ENCODE data around the gene BATF.

The BATF gene

GRCh38 chr14:75553761-75554364 lies 31.6 kb downstream of the BATF start:
- no peaks in the 10 kb centered on the region for H3K27me3 ChIP-seq (ENCODE audit: control insufficient read depth in 1 of 2, insufficient read depth in 2 of 2, low read length in 2 of 2)
- H3K9me3 ChIP-seq (ENCODE audit: low read length), result no peaks in the 10 kb centered on the region
- no peak overlapping the region for H3K9ac ChIP-seq (ENCODE audit: low read length)
- H3K36me3 ChIP-seq (ENCODE audit: insufficient read depth, low read length), result no peaks in the 10 kb centered on the region
- H3K4me3 ChIP-seq (ENCODE audit: low read depth in 1 of 2, low read length in 2 of 2), result no peak overlapping the region
- no peak overlapping the region for H3K27ac ChIP-seq (ENCODE audit: low read depth, low read length)
- peaks cover 45% of the 10 kb centered on the region for H3K4me1 ChIP-seq (ENCODE audit: insufficient read depth, low read length)

GRCh38 chr14:75554482-75554881 lies 32.2 kb downstream of the BATF start:
- no peaks in the 10 kb centered on the region for H3K9me3 ChIP-seq (ENCODE audit: low read length)
- H3K4me3 ChIP-seq (ENCODE audit: low read depth in 1 of 2, low read length in 2 of 2), result no peak overlapping the region
- no peak overlapping the region for H3K9ac ChIP-seq (ENCODE audit: low read length)
- peaks cover 39% of the 10 kb centered on the region for H3K4me1 ChIP-seq (ENCODE audit: insufficient read depth, low read length)
- no peaks in the 10 kb centered on the region for H3K27me3 ChIP-seq (ENCODE audit: control insufficient read depth in 1 of 2, insufficient read depth in 2 of 2, low read length in 2 of 2)
- no peak overlapping the region for H3K27ac ChIP-seq (ENCODE audit: low read depth, low read length)
- H3K36me3 ChIP-seq (ENCODE audit: insufficient read depth, low read length), result no peaks in the 10 kb centered on the region

- H3K9me3 ChIP-seq (ENCODE audit: low read length), result no peaks in the 10 kb centered on the region
- H3K4me3 ChIP-seq (ENCODE audit: low read depth in 1 of 2, low read length in 2 of 2), result no peak overlapping the region
- no peaks in the 10 kb centered on the region for H3K36me3 ChIP-seq (ENCODE audit: insufficient read depth, low read length)
- H3K4me1 ChIP-seq (ENCODE audit: insufficient read depth, low read length), result peaks cover 26% of the 10 kb centered on the region
- no peaks in the 10 kb centered on the region for H3K27me3 ChIP-seq (ENCODE audit: control insufficient read depth in 1 of 2, insufficient read depth in 2 of 2, low read length in 2 of 2)
- H3K27ac ChIP-seq (ENCODE audit: low read depth, low read length), result no peak overlapping the region
- H3K9ac ChIP-seq (ENCODE audit: low read length), result no peak overlapping the region
Observed at GRCh38 chr14:75558440-75558839, 36.2 kb downstream of the BATF start.

- Histone ChIP-seq H3K36me3 (ENCODE audit: insufficient read depth, low read length) (no peaks in the 10 kb centered on the region), H3K27ac (ENCODE audit: low read depth, low read length) (no peak overlapping the region), H3K9me3 (ENCODE audit: low read length) (no peaks in the 10 kb centered on the region), H3K4me3 (ENCODE audit: low read depth in 1 of 2, low read length in 2 of 2) (no peak overlapping the region), H3K9ac (ENCODE audit: low read length) (no peak overlapping the region), H3K4me1 (ENCODE audit: insufficient read depth, low read length) (peaks cover 20% of the 10 kb centered on the region), H3K27me3 (ENCODE audit: control insufficient read depth in 1 of 2, insufficient read depth in 2 of 2, low read length in 2 of 2) (no peaks in the 10 kb centered on the region)
Observed at GRCh38 chr14:75559045-75559444, 36.8 kb downstream of the BATF start.

- Histone ChIP-seq H3K4me3 (ENCODE audit: low read depth in 1 of 2, low read length in 2 of 2) (no peak overlapping the region), H3K9ac (ENCODE audit: low read length) (no peak overlapping the region), H3K27me3 (ENCODE audit: control insufficient read depth in 1 of 2, insufficient read depth in 2 of 2, low read length in 2 of 2) (no peaks in the 10 kb centered on the region), H3K27ac (ENCODE audit: low read depth, low read length) (no peak overlapping the region), H3K4me1 (ENCODE audit: insufficient read depth, low read length) (peaks cover 15% of the 10 kb centered on the region), H3K9me3 (ENCODE audit: low read length) (no peaks in the 10 kb centered on the region), H3K36me3 (ENCODE audit: insufficient read depth, low read length) (no peaks in the 10 kb centered on the region)
Observed at GRCh38 chr14:75559451-75560222, 37.4 kb downstream of the BATF start.

- H3K27ac ChIP-seq (ENCODE audit: low read depth, low read length), result no peak overlapping the region
- H3K4me1 ChIP-seq (ENCODE audit: insufficient read depth, low read length), result peaks cover 13% of the 10 kb centered on the region
- no peaks in the 10 kb centered on the region for H3K36me3 ChIP-seq (ENCODE audit: insufficient read depth, low read length)
- H3K4me3 ChIP-seq (ENCODE audit: low read depth in 1 of 2, low read length in 2 of 2), result no peak overlapping the region
- H3K27me3 ChIP-seq (ENCODE audit: control insufficient read depth in 1 of 2, insufficient read depth in 2 of 2, low read length in 2 of 2), result no peaks in the 10 kb centered on the region
- no peak overlapping the region for H3K9ac ChIP-seq (ENCODE audit: low read length)
- H3K9me3 ChIP-seq (ENCODE audit: low read length), result no peaks in the 10 kb centered on the region
Observed at GRCh38 chr14:75561013-75561432, 38.8 kb downstream of the BATF start.

GRCh38 chr14:75562089-75562488 lies 39.8 kb downstream of the BATF start:
- H3K4me3 ChIP-seq (ENCODE audit: low read depth in 1 of 2, low read length in 2 of 2), result no peak overlapping the region
- H3K27me3 ChIP-seq (ENCODE audit: control insufficient read depth in 1 of 2, insufficient read depth in 2 of 2, low read length in 2 of 2), result no peaks in the 10 kb centered on the region
- H3K9me3 ChIP-seq (ENCODE audit: low read length), result no peaks in the 10 kb centered on the region
- peaks cover 13% of the 10 kb centered on the region for H3K4me1 ChIP-seq (ENCODE audit: insufficient read depth, low read length)
- no peak overlapping the region for H3K9ac ChIP-seq (ENCODE audit: low read length)
- no peaks in the 10 kb centered on the region for H3K36me3 ChIP-seq (ENCODE audit: insufficient read depth, low read length)
- H3K27ac ChIP-seq (ENCODE audit: low read depth, low read length), result no peak overlapping the region

- Histone ChIP-seq H3K9ac (ENCODE audit: low read length) (no peak overlapping the region), H3K9me3 (ENCODE audit: low read length) (no peaks in the 10 kb centered on the region), H3K27me3 (ENCODE audit: control insufficient read depth in 1 of 2, insufficient read depth in 2 of 2, low read length in 2 of 2) (no peaks in the 10 kb centered on the region), H3K36me3 (ENCODE audit: insufficient read depth, low read length) (no peaks in the 10 kb centered on the region), H3K4me1 (ENCODE audit: insufficient read depth, low read length) (peaks cover 13% of the 10 kb centered on the region), H3K4me3 (ENCODE audit: low read depth in 1 of 2, low read length in 2 of 2) (no peak overlapping the region), H3K27ac (ENCODE audit: low read depth, low read length) (no peak overlapping the region)
Observed at GRCh38 chr14:75562489-75562888, 40.2 kb downstream of the BATF start.

- Histone ChIP-seq H3K4me1 (ENCODE audit: insufficient read depth, low read length) (peaks cover 13% of the 10 kb centered on the region), H3K36me3 (ENCODE audit: insufficient read depth, low read length) (no peaks in the 10 kb centered on the region), H3K9me3 (ENCODE audit: low read length) (no peaks in the 10 kb centered on the region), H3K27ac (ENCODE audit: low read depth, low read length) (no peak overlapping the region), H3K27me3 (ENCODE audit: control insufficient read depth in 1 of 2, insufficient read depth in 2 of 2, low read length in 2 of 2) (no peaks in the 10 kb centered on the region), H3K9ac (ENCODE audit: low read length) (no peak overlapping the region), H3K4me3 (ENCODE audit: low read depth in 1 of 2, low read length in 2 of 2) (no peak overlapping the region)
Observed at GRCh38 chr14:75563931-75564330, 41.7 kb downstream of the BATF start.

- Histone ChIP-seq H3K9me3 (ENCODE audit: low read length) (no peaks in the 10 kb centered on the region), H3K27ac (ENCODE audit: low read depth, low read length) (no peak overlapping the region), H3K36me3 (ENCODE audit: insufficient read depth, low read length) (no peaks in the 10 kb centered on the region)
Observed at GRCh38 chr14:75565056-75565455, 42.8 kb downstream of the BATF start.

GRCh38 chr14:75566321-75566720 lies 44.1 kb downstream of the BATF start:
- Histone ChIP-seq H3K9ac (ENCODE audit: low read length) (no peak overlapping the region), H3K36me3 (ENCODE audit: insufficient read depth, low read length) (no peaks in the 10 kb centered on the region), H3K27ac (ENCODE audit: low read depth, low read length) (no peak overlapping the region), H3K9me3 (ENCODE audit: low read length) (no peaks in the 10 kb centered on the region), H3K27me3 (ENCODE audit: control insufficient read depth in 1 of 2, insufficient read depth in 2 of 2, low read length in 2 of 2) (peaks cover 0 to 4% of the 10 kb centered on the region in 2 donors), H3K4me3 (ENCODE audit: low read depth in 1 of 2, low read length in 2 of 2) (no peak overlapping the region), H3K4me1 (ENCODE audit: insufficient read depth, low read length) (no peaks in the 10 kb centered on the region)

More at GRCh38 chr14:75565056-75565455, 42.8 kb downstream of the BATF start:
- H3K4me3 ChIP-seq (ENCODE audit: low read depth in 1 of 2, low read length in 2 of 2), result no peak overlapping the region
- no peak overlapping the region for H3K9ac ChIP-seq (ENCODE audit: low read length)
- H3K4me1 ChIP-seq (ENCODE audit: insufficient read depth, low read length), result peaks cover 11% of the 10 kb centered on the region
- no peaks in the 10 kb centered on the region for H3K27me3 ChIP-seq (ENCODE audit: control insufficient read depth in 1 of 2, insufficient read depth in 2 of 2, low read length in 2 of 2)

GRCh38 chr14:75566752-75567151 lies 44.5 kb downstream of the BATF start:
- H3K4me1 ChIP-seq (ENCODE audit: insufficient read depth, low read length), result no peaks in the 10 kb centered on the region
- H3K9ac ChIP-seq (ENCODE audit: low read length), result no peak overlapping the region
- H3K27me3 ChIP-seq (ENCODE audit: control insufficient read depth in 1 of 2, insufficient read depth in 2 of 2, low read length in 2 of 2), result peaks cover 0 to 4% of the 10 kb centered on the region in 2 donors
- H3K27ac ChIP-seq (ENCODE audit: low read depth, low read length), result no peak overlapping the region
- no peaks in the 10 kb centered on the region for H3K36me3 ChIP-seq (ENCODE audit: insufficient read depth, low read length)
- H3K4me3 ChIP-seq (ENCODE audit: low read depth in 1 of 2, low read length in 2 of 2), result no peak overlapping the region
- no peaks in the 10 kb centered on the region for H3K9me3 ChIP-seq (ENCODE audit: low read length)

All from muscle layer of colon (tissue), 2 donors.